Right renal cortex interstitium (tissue), 3 donors: ENCODE measurements around the gene SLC26A9. TPM values are rescaled to one million over a fixed set of nuclear protein-coding genes. Genes with fewer than 3 reads are reported as not detected.

Experiments
- DNase-seq, 3 donors: peaks; one replicate each; pipeline ENCODE4 v3.0.0-alpha.2; 2013; ENCODE audit warnings: low read depth in 3 of 3, low spot score in 2 of 3
- polyA plus RNA-seq, 3 donors: library from polyadenylated mRNA; unstranded; fragments of 120-200 nt; gene quantifications; one replicate each; pipeline ENCODE4 v1.2.1, GENCODE V29; 2013; ENCODE audit not compliant: insufficient read length in 3 of 3

SLC26A9 gene
- polyA plus RNA-seq, 3 donors: 0.22 to 0.44 (median 0.35) TPM

DNA sequence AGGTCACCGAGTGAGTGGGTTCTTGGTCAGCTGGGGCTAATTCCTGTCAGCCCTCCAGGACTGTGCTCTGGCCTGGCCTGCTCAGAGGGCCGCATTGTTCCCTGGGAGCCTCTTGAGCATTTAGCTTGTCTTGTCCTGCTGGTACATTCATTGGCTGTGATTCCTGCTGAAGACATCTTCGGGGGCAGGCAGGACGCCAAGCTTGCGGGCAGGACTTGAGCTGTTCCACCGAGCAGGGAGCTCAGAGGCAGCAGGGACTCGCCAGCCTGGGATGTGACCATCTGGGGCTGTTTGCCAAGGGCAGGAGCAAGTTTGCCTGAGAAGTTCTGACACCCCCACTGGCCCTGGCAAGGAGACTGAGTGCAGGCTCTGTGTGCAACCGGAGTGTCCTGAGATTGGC is 7.0 kb upstream of the SLC26A9 start:
- no peak for DNase-seq

DNA sequence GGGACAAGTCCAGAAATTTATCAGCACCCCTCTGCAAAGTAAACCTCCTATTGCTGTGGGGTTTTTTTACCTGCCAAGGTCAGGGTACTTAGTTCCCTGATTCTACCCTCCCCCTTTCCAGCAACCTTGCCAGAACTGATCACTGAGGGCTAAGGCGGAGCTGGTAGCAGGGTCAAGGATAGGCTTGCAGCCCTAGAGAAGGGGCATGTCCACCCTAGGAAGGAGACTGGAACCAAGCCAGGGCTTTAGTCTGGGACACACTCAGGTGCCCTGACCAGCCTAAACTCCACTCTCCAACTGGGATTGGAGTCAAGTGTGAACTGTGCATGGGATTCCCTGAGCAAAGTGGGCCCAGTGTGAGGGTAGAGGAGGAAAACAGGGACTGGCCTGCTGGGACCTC is 6.5 kb upstream of the SLC26A9 start:
- DNase-seq: no peak

DNA sequence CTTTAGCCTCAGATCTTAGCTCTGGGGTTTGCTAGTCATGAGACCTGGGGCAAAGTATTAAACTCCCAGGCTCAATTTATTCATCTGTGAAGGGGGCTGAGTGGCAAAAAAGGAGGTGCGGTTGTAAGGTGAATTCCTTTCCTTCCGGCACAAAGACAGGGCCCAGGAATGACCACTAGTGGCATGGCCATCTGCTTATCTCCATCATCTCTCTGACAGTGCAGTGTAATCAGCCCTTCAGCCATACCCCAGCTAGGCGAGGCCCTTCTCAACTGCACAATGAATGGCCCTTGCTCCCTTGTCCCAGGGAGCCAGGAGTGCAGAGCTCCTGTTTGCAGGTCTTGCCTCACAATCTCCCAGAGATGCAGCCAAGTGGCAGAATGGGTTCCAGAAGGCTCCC is 5.6 kb upstream of the SLC26A9 start:
- no peak for DNase-seq

DNA sequence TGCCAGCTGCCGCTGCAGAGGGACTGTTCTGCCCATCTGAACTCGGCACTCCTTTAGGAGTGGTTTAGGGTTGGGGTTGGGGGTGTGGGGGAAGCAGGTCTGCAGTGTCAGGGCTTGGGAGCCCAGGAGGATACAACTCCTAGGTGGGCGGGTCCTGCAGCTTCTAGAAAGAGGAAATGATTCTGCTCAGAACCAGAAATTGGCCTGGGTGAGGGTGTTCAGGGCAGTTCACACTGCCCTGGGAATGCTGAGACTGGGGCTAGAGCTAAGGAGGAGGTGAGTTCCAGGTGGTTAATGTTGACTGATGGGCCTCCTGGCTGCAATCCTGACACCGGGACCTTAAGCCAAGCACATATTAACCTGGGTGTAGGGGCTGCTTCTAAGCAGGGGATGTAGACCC is 4.8 kb upstream of the SLC26A9 start:
- no peak for DNase-seq

DNA sequence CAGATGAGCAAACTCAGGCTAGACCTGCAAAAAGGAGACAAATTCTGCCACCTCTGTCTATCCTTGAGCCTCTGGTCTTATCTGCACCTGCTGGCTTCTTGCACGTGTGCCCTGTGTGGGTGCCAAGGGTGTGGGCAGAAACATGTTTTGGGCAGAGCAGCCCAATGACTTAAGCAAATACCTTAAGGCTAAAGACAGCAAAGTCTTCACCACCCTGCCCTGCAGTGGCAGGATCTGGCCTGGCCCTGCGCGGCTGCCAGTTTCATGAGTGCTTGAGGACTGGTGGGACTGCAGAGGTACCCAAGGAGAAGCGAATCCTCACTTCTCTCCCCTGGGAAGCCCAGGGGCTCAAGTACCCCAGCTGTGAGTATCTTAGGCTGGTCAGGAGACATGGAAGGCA is 3.8 kb upstream of the SLC26A9 start:
- no peak for DNase-seq

DNA sequence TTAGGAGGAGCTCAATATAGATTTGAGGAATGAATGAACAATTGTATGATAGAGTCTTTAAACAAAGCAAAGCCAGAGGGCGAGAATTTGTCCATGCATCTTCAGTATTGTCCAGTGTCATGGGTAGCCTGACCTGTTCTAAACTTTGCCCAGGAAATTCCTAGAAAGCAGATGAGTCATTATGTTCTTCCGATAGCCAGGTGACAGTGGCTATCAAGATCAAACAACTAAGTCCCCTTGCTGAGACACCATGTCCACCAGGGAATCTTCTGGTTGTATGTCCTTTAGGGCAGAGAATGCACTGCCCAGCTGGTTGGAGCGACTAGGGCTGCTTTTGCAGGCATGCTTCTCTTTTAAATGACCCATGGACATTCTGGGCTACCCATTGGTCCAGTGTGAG is 1.8 kb upstream of the SLC26A9 start:
- DNase-seq: no peak

DNA sequence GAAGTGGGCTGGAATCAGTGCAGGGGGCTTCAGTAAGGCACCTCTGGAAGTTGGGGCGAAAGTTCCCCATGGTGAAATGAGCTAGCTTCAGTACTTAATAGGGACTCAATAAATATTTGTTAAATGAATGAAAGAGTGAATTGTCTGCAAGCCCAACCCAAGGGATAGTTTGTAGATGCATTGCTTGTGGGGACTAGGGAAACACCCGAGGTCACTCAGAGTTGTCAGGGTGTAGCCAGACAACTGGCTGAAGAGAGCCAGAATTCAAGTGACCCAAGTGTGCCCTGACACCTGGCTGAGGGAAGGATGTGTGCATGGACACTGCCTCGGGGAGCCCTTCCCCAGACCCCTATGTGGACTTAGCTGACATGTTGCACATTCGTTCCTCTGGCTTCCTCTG is 1.3 kb upstream of the SLC26A9 start:
- no peak for DNase-seq

DNA sequence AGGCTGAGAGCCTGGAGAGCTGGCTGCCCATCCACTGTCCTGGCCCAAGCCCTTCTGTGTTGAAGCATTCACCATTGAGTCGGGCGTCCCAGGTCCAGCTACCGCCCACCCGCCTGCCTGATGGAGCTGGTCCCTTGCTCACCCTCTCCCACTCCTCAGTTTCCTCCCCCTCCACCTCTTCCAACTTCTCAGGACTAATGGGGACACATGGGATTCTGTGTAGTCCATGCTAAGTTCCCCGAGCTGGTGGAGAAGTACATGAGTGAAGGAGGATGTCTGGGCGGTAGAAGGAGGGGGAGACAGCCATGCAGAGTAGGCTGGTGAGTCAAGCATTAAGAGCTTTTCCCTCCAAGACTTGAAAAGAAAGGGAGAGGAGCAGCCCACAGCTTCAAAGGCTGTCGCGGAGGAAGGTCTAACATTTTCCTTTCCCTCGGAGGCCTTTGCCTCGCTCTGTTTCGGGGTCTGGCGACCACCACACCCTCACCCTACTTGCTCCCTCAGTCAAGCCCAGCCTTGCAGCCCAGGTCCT is 561 bp downstream of the SLC26A9 start:
- no peak for DNase-seq

DNA sequence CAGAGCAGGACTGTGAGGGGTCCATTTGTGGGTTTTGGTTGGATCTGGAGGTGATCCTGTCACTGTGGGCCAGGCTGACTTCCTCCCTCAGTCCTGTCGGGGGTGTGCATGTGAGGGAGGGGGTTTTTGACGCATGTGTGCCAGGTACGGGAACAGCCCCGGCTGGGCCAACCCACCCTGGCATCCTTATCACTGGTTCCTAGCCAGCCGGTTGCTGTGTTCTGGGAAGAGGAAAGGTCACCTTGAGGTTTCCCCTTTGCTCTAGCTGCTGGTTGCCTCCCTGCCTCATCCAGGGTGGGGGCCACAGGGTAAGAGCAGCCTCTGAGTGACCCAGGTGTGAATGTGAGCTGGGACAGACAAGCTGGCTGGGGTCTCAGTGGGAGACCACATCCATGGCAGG is 2.5 kb downstream of the SLC26A9 start:
- no peak for DNase-seq

DNA sequence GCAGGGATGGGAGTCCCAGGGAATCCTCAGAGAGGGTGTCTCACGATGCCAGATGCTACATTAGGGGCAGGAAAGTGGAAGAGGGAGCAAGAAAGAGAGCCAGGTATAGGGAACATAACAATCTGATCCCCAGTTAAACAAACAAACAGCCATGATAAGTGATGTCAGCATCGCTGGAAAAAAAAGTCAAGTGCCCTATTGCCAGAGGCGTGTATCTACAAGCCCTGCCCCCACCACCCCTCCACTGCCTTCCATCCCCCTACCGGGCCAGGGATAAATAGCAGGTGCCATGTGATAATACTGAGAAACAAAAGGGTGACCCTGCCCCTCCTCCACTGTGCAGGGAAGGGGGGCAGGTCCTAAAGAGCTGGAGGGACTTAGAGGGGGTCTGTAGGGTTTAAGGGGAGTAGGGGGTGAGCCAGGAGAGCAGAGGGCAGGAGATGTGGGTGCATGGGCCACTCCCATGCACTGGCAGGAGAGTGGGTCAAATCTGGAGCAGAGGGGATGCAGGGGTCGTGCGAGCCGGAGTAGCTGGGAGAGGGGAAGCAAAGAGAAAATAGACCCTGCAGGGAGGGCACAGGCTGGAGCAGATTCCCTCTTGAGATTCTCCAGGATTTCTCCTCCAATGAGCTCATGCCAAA is 3.4 kb downstream of the SLC26A9 start:
- no peak for DNase-seq

DNA sequence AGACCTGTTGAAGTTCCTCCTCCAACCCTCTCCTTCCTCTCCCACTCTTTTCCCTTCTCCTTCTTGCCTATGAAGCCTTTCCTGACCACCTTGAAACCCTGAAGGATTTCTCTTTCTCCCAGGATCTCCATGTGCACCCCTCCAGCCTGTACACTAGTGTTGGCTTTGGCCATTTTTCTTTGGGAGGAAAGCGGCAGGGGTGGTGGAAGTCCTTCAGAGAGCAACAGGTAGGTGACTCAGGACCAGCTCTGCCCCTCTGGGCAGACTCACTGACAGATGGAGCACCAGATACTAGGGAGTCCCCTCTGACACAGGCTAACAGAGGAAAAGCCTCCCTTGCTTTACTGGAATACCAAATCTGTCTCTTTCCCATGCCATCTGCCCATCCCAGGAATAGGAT is 4.6 kb downstream of the SLC26A9 start:
- no peak for DNase-seq

DNA sequence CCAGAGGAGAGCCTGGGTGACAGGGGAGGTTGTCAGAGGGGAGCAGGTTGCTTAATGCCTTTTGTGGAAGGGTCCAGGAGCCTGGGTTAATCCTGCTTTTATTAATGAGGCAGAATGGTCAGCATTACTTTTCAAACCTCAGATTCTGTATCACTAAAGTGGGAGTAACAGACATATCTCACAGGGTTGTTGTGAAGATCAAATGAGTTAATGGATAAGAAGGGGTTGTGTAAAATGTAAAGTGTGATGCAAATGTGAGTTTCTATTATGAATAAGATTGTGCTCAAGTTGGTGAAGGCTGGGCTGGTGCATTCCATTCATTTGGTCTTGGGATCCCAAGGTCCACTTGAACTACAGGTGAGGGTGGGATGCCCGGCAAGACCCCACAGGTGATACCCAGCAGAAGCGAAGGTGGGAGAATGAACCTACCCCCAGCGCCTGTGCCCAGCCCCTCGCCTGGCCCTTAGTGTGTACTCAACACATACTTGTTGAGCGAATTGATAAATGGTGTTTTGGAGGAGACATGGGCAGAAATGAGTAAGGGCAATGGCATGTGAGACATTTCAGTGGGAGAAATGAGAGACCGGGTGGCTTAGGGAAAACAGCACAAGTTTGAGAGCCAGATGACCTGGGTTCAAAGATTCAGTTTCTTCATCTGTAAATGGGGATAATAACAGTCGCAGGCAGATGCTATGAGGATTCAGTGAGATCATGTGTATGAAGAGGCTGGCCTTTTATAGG is 6.2 kb downstream of the SLC26A9 start:
- DNase-seq: no peak

DNA sequence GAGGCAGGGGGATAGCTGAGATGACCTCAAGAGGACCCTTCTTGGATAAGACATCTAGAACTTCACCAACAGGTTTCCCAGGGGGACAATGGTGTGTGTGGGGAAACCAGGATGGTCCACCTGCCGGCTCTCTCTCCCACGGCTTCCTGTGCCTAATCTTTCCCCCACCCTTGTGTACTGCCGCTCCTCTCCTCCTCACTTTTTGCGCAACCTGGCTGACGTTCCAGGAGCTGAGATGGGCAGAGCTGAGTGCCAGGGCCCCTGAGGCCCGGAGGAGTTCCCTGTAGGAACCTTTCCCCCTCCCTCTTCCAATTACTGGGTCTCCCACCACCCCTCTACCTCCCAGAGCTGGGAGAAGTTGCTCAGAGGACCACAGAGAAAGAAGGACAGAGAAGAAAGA is 6.9 kb downstream of the SLC26A9 start:
- DNase-seq: no peak

DNA sequence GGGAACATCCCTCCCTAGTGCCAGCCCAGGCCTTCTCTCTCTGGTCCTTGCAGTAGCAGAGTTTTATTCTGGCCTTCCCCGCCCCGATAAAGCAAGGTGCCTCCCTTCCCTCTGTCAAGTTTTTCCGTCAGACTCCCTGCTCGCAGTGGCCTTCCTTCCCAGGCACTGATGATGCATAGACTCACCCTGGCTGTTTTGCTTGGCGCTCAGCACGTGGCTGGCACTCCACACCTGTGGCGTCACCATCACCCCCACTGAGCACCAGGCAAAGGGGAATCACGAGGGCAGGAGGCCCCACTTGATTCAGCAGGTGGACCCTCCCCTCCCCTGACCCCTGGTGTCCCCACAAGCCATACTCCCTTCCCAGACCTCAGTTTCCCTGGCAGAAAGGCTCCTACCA is 7.4 kb downstream of the SLC26A9 start:
- DNase-seq: no peak

DNA sequence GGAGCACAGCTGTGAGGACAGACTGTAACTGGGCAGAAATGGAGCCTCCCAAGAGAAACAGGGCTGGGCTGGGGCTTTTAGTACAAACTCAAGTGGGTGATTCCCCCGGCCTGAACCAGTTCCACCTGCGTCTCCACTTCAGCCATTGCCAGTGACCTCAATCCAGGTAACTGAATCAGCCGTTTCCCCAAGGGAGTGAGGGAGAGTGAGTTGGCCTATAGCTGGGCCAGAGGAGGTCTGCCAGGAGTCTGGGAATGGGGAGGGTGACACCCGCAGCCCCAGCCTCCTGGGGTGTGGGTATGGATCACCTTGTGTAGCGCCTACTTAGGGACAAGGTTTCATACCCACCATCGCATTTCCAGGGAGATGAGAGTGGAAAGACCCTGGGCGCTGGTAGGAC is 8.5 kb downstream of the SLC26A9 start:
- no peak for DNase-seq

DNA sequence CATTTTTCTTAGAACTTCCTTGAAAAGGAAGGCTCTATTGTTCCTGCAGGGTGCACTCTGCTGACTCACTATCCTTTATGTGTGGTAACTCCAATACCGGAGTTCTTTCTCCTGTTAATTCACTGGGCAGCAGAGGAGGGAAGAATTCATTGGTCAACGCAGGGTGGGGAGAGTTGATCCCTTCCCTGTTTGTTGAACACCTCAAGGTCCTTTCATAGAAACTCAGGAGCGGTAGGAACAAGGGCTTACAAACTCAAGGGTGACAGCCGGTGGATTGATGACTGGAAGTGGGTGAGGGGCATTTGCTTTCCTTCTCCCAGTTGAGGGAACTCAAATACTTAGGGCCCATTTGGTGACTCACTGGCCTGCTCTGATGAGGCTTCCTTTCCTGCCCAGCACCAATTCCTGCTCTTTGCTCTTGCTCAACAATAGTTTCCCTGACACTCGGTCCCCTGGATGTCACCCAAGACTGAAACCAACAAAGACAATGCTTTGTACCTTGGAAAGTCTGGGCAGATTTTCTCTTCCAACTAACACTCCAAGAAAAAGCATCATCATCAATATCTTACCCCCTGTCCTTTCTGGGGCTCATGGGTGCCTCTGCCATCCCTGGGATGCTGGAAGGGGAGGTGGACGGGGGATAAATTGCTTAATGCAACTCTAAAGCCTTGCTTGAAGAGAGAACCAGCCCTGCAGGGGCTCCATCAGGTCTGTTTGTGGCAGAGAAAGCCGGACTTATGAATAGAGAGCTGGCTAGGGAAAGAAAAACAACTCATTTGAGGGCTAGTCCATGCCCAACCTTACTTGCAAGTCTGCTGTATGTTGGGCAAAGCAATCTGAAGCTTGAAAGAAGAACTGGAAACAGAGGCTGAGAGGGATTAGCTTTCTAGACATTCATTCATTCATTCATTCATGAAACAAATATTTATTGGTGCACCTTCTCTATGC is 9.3 kb downstream of the SLC26A9 start:
- no peak for DNase-seq

DNA sequence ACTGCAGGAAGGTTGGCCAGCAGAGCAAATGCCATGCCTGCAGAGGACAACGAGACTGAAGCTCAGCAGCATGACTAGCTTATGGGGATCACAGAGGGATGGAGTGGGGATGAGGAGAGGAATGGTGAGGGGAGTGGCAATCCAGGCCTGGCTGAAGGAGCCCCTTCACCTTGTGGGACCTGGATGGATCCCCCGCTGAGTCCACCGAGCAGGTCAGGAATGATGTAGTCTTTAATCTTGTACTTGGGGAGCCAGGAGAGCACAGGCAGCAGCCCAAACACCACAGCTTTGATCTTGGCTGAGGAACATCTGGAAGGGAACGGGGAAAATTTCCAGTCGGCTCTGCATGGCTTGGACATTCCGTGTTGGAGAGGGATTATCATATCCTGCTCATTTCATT is 10.5 kb downstream of the SLC26A9 start:
- no peak for DNase-seq

DNA sequence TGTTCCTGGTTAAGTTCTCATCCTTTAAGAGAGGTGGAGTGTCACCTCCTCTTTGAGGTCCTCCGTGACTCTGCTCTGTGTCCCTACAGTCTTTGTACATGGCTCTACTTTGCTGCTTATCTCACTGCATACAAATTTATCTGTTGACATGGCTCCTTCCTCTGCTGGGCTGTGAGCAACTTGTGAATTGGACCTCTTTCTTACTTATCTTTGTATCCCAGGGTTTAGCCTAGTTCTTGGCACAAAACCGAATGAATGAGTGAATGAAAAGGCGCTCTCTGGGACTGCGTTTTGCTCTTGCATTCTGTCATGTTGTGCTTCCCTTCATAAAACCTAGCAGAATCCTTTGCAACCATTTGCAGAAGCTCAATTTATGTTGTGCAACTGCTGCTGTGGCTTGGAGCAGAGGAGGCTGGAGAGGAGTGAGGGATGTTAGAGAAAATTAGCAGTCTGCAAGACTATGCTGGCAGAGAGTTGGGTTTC is 12.4 kb downstream of the SLC26A9 start:
- no peak for DNase-seq

DNA sequence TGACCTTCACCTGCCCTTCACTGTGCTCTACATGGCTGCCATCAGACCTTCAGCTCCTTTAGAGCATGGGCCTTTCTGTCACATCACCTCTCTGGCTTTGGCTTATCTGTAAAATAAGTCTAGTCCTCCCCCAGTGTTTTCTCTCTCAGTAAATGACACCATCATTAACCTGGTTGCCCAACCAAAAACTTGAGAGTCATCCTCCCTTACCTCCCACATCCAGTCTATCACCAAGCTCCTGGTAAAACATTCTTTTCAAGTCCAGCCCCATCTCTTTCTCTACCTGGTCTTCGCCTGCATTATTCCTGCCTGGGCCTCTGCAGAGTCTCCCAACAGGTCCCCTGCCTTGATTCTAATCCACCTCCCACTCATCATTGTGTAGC is 13.1 kb downstream of the SLC26A9 start:
- no peak for DNase-seq

DNA sequence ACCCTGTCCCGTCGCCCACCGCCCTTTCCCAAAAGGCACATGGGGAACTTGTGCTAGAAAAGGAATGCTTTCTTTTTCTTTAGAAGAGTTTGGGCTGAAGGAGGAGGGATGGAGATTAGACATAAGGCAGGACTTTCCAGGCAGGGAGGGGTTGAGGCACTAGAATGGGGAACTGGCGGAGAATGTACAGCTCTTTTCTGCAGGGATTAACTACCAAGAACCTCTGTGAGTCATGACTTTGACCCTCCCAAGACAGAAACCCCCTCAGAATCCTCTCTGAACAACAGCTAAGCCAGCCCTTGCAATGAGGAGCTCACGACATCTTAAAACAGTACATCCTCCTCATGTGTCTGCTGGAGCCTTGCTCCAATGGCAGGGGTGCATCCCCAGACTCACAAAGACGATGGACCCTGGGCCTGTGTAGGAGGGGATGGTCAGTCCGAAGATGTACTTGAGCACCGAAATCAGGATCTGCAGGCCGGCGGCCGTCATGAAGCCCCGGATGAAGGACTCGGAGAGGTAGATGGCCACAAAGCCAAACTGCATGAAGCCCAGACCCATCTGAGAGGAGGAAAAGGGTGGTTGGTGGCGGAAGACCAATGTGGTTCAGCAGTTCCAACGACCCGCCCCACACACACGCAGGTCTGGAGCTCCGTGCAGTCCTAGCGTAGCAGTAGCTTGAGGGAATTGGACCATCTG is 13.6 kb downstream of the SLC26A9 start:
- DNase-seq: no peak

DNA sequence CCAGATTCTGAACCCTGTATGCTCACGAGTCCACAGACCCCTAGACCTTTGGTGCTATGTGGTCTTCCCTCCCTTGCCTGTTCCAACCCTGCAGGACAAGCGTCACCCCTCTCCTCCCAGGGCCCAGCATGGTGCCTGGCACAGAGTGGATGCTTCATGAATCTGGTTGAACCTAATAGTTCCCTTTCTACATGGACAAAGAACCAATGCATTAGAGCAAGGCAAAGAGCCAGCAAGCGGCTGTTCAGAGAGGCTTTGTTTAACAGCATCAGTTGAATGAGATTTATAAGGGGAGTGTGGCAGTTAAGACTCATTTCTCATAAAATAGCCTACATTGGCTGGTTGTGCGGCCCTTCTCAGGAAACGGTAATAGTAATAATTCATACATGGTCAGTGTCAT is 14.9 kb downstream of the SLC26A9 start:
- no peak for DNase-seq
